T-helper 1 cell treated with Interleukin-12 subunit alpha and Interleukin-12 subunit beta and Interleukin-4 antibody, amounts not matched to agents 30 μg/mL and 1 μg/mL, for 36 hours (primary cell): ENCODE data around the gene EPHA6.

Experiments
- H3K27ac Mint-ChIP-seq: one replicate; pipeline ENCODE4 v1.8.0; 2021; ENCODE audit warnings: mild to moderate bottlenecking, mixed read lengths
- H3K27me3 Mint-ChIP-seq: one replicate; pipeline ENCODE4 v1.8.0; 2021; ENCODE audit warnings: low read depth, mixed read lengths
- H3K36me3 Mint-ChIP-seq: one replicate; pipeline ENCODE4 v1.8.0; 2021; ENCODE audit warnings: low read depth, mixed read lengths
- H3K4me1 Mint-ChIP-seq: one replicate; pipeline ENCODE4 v1.8.0; 2021; ENCODE audit warnings: low read depth, mixed read lengths
- H3K4me3 Mint-ChIP-seq: one replicate; pipeline ENCODE4 v1.8.0; 2021; ENCODE audit warnings: mild to moderate bottlenecking, moderate library complexity, mixed read lengths
- H3K9me3 Mint-ChIP-seq: one replicate; pipeline ENCODE4 v1.8.0; 2021; ENCODE audit warnings: mixed read lengths

The EPHA6 gene

DNA sequence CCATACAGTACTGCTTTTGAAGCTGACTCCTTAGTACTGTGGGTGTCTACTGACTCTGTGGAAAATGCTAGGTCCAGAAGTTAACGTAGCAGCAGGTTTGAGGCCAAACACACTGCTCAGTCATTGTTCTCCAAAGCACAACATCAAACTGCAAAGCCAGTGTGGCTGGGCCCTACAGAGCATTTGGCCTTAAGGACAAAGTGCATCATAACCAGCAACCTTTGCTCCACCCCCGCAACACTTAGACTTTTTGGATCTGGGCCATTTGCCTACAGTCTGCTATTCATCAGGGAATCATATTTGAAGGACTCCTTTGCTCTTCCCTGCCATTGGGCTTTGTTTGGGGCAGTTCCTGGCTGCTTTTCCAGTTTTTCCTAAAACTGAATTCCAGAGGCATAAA lies 907.1 kb downstream of the EPHA6 start:
- H3K36me3 Mint-ChIP-seq: no peaks in the 10 kb centered on the region
- no peak overlapping the region for H3K4me3 Mint-ChIP-seq
- H3K4me1 Mint-ChIP-seq: no peaks in the 10 kb centered on the region

DNA sequence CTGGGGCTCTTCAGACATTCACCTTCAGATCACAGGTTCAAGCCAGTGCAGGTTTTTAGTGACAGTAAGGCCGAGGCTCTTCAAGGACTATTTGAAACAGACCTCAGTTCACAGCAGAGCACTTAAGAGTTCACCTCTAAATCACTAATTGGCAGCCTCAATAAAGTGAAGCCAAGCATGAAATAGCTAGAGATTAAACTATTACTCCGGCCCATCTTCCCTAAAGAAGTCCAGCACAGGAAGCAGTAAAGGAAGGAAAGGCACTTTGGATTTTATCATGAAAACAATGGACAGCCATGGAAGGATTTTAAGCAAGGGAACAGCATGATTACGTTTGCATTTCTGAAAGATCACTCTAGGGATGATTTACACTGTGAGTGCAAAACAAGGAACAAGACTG lies 922.5 kb downstream of the EPHA6 start:
- H3K9me3 Mint-ChIP-seq: no peaks in the 10 kb centered on the region
- no peaks in the 10 kb centered on the region for H3K4me1 Mint-ChIP-seq
- H3K27me3 Mint-ChIP-seq: peaks cover 15% of the 10 kb centered on the region
- H3K36me3 Mint-ChIP-seq: no peaks in the 10 kb centered on the region
- H3K27ac Mint-ChIP-seq: no peak overlapping the region
- H3K4me3 Mint-ChIP-seq: no peak overlapping the region

More for the DNA sequence above, 907.1 kb downstream of the EPHA6 start:
- Mint-ChIP-seq H3K27ac (no peak overlapping the region), H3K9me3 (no peaks in the 10 kb centered on the region), H3K27me3 (peaks cover 16% of the 10 kb centered on the region)

- peaks cover 22% of the 10 kb centered on the region for H3K27me3 Mint-ChIP-seq
- no peaks in the 10 kb centered on the region for H3K9me3 Mint-ChIP-seq
- no peaks in the 10 kb centered on the region for H3K4me1 Mint-ChIP-seq
- H3K36me3 Mint-ChIP-seq: no peaks in the 10 kb centered on the region
- no peak overlapping the region for H3K27ac Mint-ChIP-seq
- no peak overlapping the region for H3K4me3 Mint-ChIP-seq
Measured at GRCh38 chr3:97738761-97739160, 924.4 kb downstream of the EPHA6 start.

- Mint-ChIP-seq H3K9me3 (no peaks in the 10 kb centered on the region), H3K36me3 (no peaks in the 10 kb centered on the region), H3K27me3 (peaks cover 30% of the 10 kb centered on the region), H3K27ac (no peak overlapping the region), H3K4me3 (no peak overlapping the region), H3K4me1 (no peaks in the 10 kb centered on the region)
Measured at GRCh38 chr3:97742036-97742435, 927.6 kb downstream of the EPHA6 start.

DNA sequence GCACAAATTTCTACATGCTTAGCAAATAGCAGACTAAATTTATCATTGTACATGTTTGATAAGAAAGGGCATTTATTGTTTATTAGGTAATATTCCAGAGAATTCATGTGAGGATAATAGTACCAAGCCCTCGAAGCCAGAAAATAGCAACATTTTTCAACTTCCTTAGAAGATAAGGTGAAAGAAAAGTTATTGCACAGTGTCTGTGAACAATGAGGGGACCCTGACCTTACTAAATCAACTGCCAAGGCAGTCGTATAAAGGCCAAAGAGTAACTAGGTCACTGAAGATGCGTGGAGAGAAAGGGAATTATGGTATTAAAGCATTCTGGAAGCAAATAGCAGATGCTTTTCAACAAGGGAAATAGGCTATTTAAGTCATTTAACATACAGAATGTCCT lies 929.9 kb downstream of the EPHA6 start:
- no peak overlapping the region for H3K27ac Mint-ChIP-seq
- no peak overlapping the region for H3K4me3 Mint-ChIP-seq
- no peaks in the 10 kb centered on the region for H3K36me3 Mint-ChIP-seq
- H3K4me1 Mint-ChIP-seq: no peaks in the 10 kb centered on the region
- no peaks in the 10 kb centered on the region for H3K9me3 Mint-ChIP-seq
- peaks cover 31% of the 10 kb centered on the region for H3K27me3 Mint-ChIP-seq

DNA sequence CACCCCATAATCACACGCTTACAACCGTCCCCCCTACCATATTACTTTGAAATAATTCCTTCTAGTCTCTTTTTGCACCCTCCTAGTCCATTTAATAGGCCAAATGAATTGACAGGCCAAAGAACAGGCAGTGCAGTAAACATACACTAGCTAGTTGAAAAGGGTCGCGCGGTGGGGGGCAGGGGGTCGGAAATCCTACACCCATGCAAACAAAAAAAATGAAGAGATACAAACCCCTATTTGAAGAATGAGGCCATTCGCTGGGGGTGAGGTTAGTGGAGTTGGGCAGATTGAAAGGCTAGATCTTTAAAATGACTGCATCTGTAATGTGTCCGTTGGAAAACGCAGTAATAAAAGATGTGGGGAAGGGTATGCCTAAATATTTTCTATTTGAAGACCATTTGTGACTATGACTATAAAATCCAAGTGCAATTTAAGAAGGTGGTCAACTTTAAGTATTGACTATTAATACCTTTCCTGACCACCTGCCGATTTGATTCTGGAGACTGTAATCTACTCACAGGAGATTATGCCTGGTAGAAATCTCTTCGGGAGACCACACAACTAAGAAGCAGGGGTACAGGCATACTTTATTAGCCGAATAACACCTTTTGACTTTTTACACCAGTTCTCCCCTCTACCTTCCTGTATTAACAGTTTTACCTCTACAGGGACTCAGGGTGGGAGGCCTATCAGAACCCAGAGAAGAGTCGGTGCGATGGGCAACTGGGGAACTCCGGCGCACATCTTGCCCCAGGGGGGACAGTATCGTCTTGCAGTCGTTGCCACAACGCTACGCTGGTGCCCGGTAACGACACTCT lies 949.4 kb downstream of the EPHA6 start:
- Mint-ChIP-seq H3K36me3 (no peaks in the 10 kb centered on the region), H3K9me3 (no peaks in the 10 kb centered on the region), H3K27me3 (peaks cover 7% of the 10 kb centered on the region), H3K4me1 (peaks cover 19% of the 10 kb centered on the region), H3K4me3 (peak overlapping the region; percentile 98), H3K27ac (peak overlapping the region; percentile 93)

DNA sequence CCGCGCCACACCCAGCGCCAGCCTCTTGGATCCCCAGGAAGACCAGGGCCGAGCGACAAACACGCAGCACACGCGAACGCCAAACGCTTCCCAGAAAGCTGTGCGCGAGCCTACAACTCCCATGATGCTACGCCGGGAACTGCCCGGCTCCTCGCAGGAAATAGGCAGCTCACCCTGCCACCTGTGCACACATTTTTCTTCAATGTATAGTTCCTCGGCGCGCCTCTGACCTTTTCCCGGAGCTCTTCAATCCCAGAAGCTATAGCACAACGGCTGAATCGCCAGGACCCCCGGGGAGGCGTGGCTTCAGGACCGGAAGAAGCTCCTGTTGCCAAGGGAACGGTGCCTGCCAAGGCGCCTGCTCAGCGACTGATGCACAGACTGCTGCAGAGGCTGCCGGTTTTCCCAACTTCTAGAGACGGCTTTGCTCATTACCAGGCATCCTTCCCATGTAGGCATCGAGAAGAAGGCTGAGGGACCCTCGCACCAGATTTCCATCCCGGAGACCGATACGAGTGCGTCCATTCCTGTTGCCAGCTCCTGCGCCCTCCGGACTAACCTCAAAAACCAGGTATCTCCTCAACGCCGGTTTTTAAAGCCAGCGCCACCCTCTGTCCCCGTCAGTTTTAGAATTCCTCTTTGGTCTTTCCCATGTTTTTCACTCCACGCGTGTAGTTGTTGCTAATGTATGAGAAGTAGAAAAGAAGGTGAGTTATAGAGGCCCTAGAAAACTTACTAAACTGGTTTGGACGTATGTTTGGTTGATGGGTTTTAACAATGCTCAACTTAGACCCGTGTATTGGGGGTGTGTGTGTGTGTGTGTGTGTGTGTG lies 950.2 kb downstream of the EPHA6 start, which contains the start of gene ARL6:
TSS of gene ARL6 (plus strand) at position 352 of the 832 bp plus-strand sequence. CDS start 3,350 bp downstream, outside the sequence.
- Mint-ChIP-seq H3K9me3 (no peaks in the 10 kb centered on the region), H3K27me3 (peaks cover under 1% of the 10 kb centered on the region), H3K36me3 (peaks cover 1% of the 10 kb centered on the region), H3K4me1 (peaks cover 19% of the 10 kb centered on the region), H3K27ac (peak within 1 kb of the TSS; percentile 93), H3K4me3 (peak within 1 kb of the TSS; percentile 98)

GRCh38 chr3:97765336-97765735 lies 950.9 kb downstream of the EPHA6 start:
- Mint-ChIP-seq H3K27ac (no peak overlapping the region), H3K27me3 (no peaks in the 10 kb centered on the region), H3K36me3 (peaks cover 6% of the 10 kb centered on the region), H3K4me3 (peak overlapping the region; percentile 98), H3K9me3 (no peaks in the 10 kb centered on the region), H3K4me1 (peaks cover 19% of the 10 kb centered on the region)

DNA sequence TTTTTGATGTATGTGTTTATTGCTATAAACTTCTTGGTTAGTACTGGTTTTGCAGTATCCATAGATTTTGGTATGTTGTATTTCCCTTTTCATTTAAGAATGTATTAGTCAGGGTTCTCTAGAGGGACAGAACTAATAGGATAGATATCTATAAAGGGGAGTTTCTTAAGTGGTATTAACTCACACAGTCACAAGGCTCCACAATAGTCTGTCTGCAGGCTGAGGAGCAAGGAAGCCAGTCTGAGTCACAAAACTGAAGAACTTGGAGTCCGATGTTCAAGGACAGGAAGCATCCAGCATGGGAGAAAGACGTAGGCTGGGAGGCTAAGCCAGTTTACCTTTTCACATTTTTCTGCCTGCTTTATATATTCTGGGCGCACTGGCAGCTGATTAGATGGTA lies 958.5 kb downstream of the EPHA6 start:
- no peak overlapping the region for H3K27ac Mint-ChIP-seq
- H3K4me1 Mint-ChIP-seq: no peaks in the 10 kb centered on the region
- H3K4me3 Mint-ChIP-seq: no peak overlapping the region
- peaks cover 14% of the 10 kb centered on the region for H3K36me3 Mint-ChIP-seq
- no peaks in the 10 kb centered on the region for H3K27me3 Mint-ChIP-seq
- no peaks in the 10 kb centered on the region for H3K9me3 Mint-ChIP-seq

- no peak overlapping the region for H3K4me3 Mint-ChIP-seq
- no peaks in the 10 kb centered on the region for H3K27me3 Mint-ChIP-seq
- no peak overlapping the region for H3K27ac Mint-ChIP-seq
- no peaks in the 10 kb centered on the region for H3K4me1 Mint-ChIP-seq
- no peaks in the 10 kb centered on the region for H3K9me3 Mint-ChIP-seq
- H3K36me3 Mint-ChIP-seq: peaks cover 3% of the 10 kb centered on the region
Measured at GRCh38 chr3:97778152-97778551, 963.8 kb downstream of the EPHA6 start.

DNA sequence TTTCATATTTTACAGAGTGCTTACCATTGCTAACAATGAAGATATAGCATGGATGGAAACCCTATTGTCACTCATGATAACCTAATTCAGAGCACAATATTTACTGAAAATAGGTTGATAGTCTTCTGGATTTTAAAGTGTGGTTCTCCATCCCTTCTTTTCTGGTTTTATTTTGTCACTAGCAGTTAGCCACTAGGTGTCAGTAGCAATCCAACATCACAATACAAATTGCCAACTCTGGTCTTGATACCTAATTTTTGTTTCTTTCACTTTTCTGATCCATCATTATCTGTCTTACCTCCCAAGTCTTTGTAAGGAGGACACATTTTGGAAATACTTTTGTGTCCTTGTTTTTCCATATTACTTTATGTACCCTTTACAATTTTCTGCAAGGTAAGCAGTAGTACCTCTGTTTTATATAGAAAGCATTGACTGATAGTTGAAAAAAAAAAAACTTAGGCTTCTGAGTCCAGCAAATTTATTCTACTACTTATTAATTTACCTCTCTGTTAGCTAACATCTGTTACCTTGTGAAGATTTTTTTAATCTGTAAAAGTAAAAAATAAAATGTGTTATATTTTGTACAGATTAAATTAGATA lies 979.1 kb downstream of the EPHA6 start:
- Mint-ChIP-seq H3K4me1 (peaks cover 2% of the 10 kb centered on the region), H3K27me3 (no peaks in the 10 kb centered on the region), H3K36me3 (no peaks in the 10 kb centered on the region), H3K27ac (no peak overlapping the region), H3K9me3 (no peaks in the 10 kb centered on the region), H3K4me3 (no peak overlapping the region)

GRCh38 chr3:97795951-97796350 lies 981.6 kb downstream of the EPHA6 start:
- no peaks in the 10 kb centered on the region for H3K27me3 Mint-ChIP-seq
- no peak overlapping the region for H3K27ac Mint-ChIP-seq
- H3K4me3 Mint-ChIP-seq: no peak overlapping the region
- peaks cover 2% of the 10 kb centered on the region for H3K4me1 Mint-ChIP-seq
- H3K36me3 Mint-ChIP-seq: no peaks in the 10 kb centered on the region
- no peaks in the 10 kb centered on the region for H3K9me3 Mint-ChIP-seq
